ENCODE data around the gene EIPR1.

DNA sequence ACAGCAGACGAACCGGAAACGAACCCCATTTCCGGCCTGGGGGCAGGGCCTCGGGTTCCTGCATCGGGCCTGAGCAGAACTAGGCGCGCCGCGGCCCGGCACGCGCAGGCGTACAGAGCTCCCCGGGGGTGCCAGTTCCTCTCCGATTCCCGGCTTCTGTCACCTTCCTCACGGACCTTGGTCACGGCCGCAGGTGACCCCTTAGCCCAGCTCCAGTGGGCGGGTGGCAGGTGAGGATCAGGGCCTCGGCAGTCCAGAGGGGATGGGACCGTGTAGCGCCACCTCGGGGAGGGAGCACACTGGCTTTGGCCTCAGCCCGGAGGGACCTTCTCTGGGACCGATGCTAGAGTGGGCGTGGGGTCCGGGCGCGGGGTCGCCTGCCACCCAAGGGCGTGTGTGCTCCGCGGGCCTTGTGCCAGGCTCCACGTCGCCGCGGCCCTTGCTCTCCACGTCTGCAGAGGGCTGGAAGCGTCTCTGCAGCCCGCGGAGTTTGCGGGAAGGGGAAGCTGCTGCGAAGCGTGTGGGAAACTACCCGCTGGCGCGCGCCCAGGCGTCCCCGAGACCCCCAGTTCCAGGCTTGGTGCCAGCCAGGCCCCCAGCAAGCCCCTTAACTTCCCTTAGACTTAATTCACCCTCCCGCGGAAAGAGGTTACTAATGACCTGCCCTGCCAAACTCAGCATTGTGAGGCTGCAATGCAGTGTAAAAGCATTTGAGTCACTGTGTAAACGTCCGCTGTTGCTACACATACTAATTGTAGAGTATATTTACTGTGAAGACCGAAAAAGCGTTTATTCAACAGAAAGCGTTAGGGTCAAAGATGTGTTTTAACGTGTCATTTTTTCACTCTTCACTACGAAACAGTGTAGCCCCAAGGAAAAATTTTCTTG is 2.3 kb upstream of the EIPR1 start, which contains the start of gene TRAPPC12:
- TF ChIP-seq, protein P1, sequence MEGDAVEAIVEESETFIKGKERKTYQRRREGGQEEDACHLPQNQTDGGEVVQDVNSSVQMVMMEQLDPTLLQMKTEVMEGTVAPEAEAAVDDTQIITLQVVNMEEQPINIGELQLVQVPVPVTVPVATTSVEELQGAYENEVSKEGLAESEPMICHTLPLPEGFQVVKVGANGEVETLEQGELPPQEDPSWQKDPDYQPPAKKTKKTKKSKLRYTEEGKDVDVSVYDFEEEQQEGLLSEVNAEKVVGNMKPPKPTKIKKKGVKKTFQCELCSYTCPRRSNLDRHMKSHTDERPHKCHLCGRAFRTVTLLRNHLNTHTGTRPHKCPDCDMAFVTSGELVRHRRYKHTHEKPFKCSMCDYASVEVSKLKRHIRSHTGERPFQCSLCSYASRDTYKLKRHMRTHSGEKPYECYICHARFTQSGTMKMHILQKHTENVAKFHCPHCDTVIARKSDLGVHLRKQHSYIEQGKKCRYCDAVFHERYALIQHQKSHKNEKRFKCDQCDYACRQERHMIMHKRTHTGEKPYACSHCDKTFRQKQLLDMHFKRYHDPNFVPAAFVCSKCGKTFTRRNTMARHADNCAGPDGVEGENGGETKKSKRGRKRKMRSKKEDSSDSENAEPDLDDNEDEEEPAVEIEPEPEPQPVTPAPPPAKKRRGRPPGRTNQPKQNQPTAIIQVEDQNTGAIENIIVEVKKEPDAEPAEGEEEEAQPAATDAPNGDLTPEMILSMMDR (conservative IDR thresholded peaks at IDR 0.05): peak; percentile 51; the same call in 1 of the 2 replicates
- no peak for TF ChIP-seq EZH2 (IDR thresholded peaks at IDR 0.05; ENCODE audit: low read depth)
